Right lobe of liver (tissue), 6 donors: Measurements from ENCODE around the gene CDH13. TPM values are rescaled to one million over a fixed set of nuclear protein-coding genes. Genes with fewer than 3 reads are reported as not detected.

Experiments used
- ATAC-seq, 4 donors: fragments of 200-7000 bp; cut with Tn5 transposase; one replicate each; pipeline ENCODE4 v1.9.1; 2020; ENCODE audit warnings: mild to moderate bottlenecking in 4 of 4, moderate library complexity in 4 of 4
- DNase-seq, 3 donors: peaks; one replicate each; pipeline ENCODE4 v3.0.0-alpha.2; 2020
- H3K27ac ChIP-seq, 3 donors: fragments of 200-600 bp; one replicate each; pipeline ENCODE4 v1.8.0; 2022
- H3K27me3 ChIP-seq, 2 donors: fragments of 200-600 bp; one replicate each; pipeline ENCODE4 v1.8.0; 2022
- H3K36me3 ChIP-seq, 4 donors: fragments of 200-600 bp; sonication (generic) in 1 of 4; one replicate each; pipeline versions ENCODE4 v1.5.1 to v1.8.0; 2017 to 2022; ENCODE audit warnings: control low read depth in 1 of 4
- H3K4me1 ChIP-seq, 4 donors: fragments of 200-600 bp; sonication (generic) in 1 of 4; one replicate each; pipeline versions ENCODE4 v1.5.1 to v1.8.0; 2017 to 2022; ENCODE audit warnings: control low read depth in 1 of 4
- H3K4me3 ChIP-seq, 3 donors: fragments of 200-600 bp; one replicate each; pipeline ENCODE4 v1.8.0; 2022
- H3K9me3 ChIP-seq, 4 donors: fragments of 200-600 bp; sonication (generic) in 1 of 4; one replicate each; pipeline versions ENCODE4 v1.5.1 to v1.8.0; 2017 to 2022; ENCODE audit warnings: control low read depth in 1 of 4
- CTCF ChIP-seq, 4 donors: fragments of 200-600 bp in 3 of 4; fragments of 450-650 bp in 1 of 4; IDR thresholded peaks; one replicate each; pipeline versions ENCODE4 v1.5.1 to v1.8.0; 2016 to 2022; ENCODE audit warnings: antibody characterized with exemption in 4 of 4, mild to moderate bottlenecking in 2 of 4
- POLR2A ChIP-seq: fragments of 450-650 bp; IDR thresholded peaks from one replicate; pipeline ENCODE4 v1.6.1; 2017; ENCODE audit warnings: antibody characterized with exemption, mild to moderate bottlenecking
- WGBS: methylation state at CpG from one replicate; pipeline ENCODE4 v1.1.6; 2018; ENCODE audit warnings: low coverage, low lambda C conversion rate; ENCODE audit not compliant: insufficient coverage; ENCODE audit errors: missing lambda C conversion rate; 5-methylcytosine and 5-hydroxymethylcytosine counted together
- intact Hi-C, 2 donors: fragments of 100-400 bp; cut with DNase I; formaldehyde crosslinking; loops; one replicate each; pipeline versions ENCODE4 v1.11.2 to v1.14.1; 2022
- total RNA-seq, 6 experiments: library from RNA; depleted of rRNA in 2 of 6; stranded (reverse); fragments of >200 nt in 2 of 6; fragmentation: NEBNext Ultra II Directional in 3 of 6; extraction: Animal tissue kit (Norgen Biotek cat#: 25700) in 3 of 6; gene quantifications; one replicate each; pipeline versions ENCODE4 v1.1.0 to v1.2.4, GENCODE V29; 2016 to 2023
- donor health status: DM: no; HTN: yes; CAD: no.
- donor health status: DM: no; HTN: no; CAD: no.
- donor health status: DM: no; HTN: no; CAD: no.
- donor health status: DM: no; HTN: yes; CAD: no.
- donor health status: DM: no; HTN: yes; CAD: no.

CDH13 gene
- total RNA-seq, 6 experiments from 2014 or later: 0.13 to 4.6 (median 0.49) TPM

- no peaks in the 10 kb centered on the region for H3K4me1 ChIP-seq
- H3K27ac ChIP-seq: no peak overlapping the region
- TF ChIP-seq CTCF (IDR thresholded peaks at IDR 0.05): no peak
- TF ChIP-seq POLR2A: no peak
- no peaks in the 10 kb centered on the region for H3K9me3 ChIP-seq
- ATAC-seq (no peak), DNase-seq (no peak)
- no peaks in the 10 kb centered on the region for H3K27me3 ChIP-seq
- no peaks in the 10 kb centered on the region for H3K36me3 ChIP-seq
- no peak overlapping the region for H3K4me3 ChIP-seq
- intact Hi-C loops: no loop called here
- 35% methylated on average over 4 of the region's 4 CpGs for WGBS
Observed at GRCh38 chr16:82888591-82889001, 261.8 kb downstream of the CDH13 start.

- TF ChIP-seq POLR2A (no peak), CTCF (IDR thresholded peaks at IDR 0.05) (no peak)
- ATAC-seq (no peak), DNase-seq (no peak)
- no peaks in the 10 kb centered on the region for H3K9me3 ChIP-seq
- H3K27me3 ChIP-seq: no peaks in the 10 kb centered on the region
- no peaks in the 10 kb centered on the region for H3K4me1 ChIP-seq
- H3K27ac ChIP-seq: no peak overlapping the region
- no peaks in the 10 kb centered on the region for H3K36me3 ChIP-seq
- intact Hi-C loops: no loop called here
- H3K4me3 ChIP-seq: no peak overlapping the region
- WGBS: 74% methylated on average over 3 of the region's 3 CpGs
Observed at GRCh38 chr16:82891424-82891823, 264.7 kb downstream of the CDH13 start.

GRCh38 chr16:82891918-82892317, 265.1 kb downstream of the CDH13 start:
- WGBS: 29% methylated on average over 3 of the region's 3 CpGs
- intact Hi-C loops: no loop called here

GRCh38 chr16:82892324-82892723, 265.6 kb downstream of the CDH13 start:
- Histone ChIP-seq H3K27ac (no peak overlapping the region), H3K4me3 (no peak overlapping the region), H3K27me3 (no peaks in the 10 kb centered on the region), H3K4me1 (no peaks in the 10 kb centered on the region), H3K36me3 (no peaks in the 10 kb centered on the region), H3K9me3 (no peaks in the 10 kb centered on the region)
- no peak for TF ChIP-seq CTCF (IDR thresholded peaks at IDR 0.05)
- no peak for TF ChIP-seq POLR2A
- 85% methylated on average over 2 of the region's 2 CpGs for WGBS
- no peak for ATAC-seq
- no peak for DNase-seq
- intact Hi-C loops: no loop called here

More at GRCh38 chr16:82891918-82892317, 265.1 kb downstream of the CDH13 start:
- no peak for ATAC-seq
- no peaks in the 10 kb centered on the region for H3K36me3 ChIP-seq
- no peak for DNase-seq
- H3K27me3 ChIP-seq: no peaks in the 10 kb centered on the region
- H3K27ac ChIP-seq: no peak overlapping the region
- TF ChIP-seq CTCF (IDR thresholded peaks at IDR 0.05): no peak
- no peak for TF ChIP-seq POLR2A
- H3K4me1 ChIP-seq: no peaks in the 10 kb centered on the region
- H3K4me3 ChIP-seq: no peak overlapping the region
- H3K9me3 ChIP-seq: no peaks in the 10 kb centered on the region

GRCh38 chr16:82895843-82896242, 269.1 kb downstream of the CDH13 start:
- intact Hi-C loops: no loop called here
- H3K27me3 ChIP-seq: no peaks in the 10 kb centered on the region
- no peak for TF ChIP-seq POLR2A
- H3K36me3 ChIP-seq: no peaks in the 10 kb centered on the region
- DNase-seq: no peak
- ATAC-seq: no peak
- H3K9me3 ChIP-seq: no peaks in the 10 kb centered on the region
- no peak overlapping the region for H3K27ac ChIP-seq
- no peaks in the 10 kb centered on the region for H3K4me1 ChIP-seq
- H3K4me3 ChIP-seq: no peak overlapping the region
- WGBS: 50% methylated on average over 3 of the region's 4 CpGs
